GM19240 (cell line): ENCODE measurements around the gene TSTD1.
"Not testable (repeated sequence)": the region's sequence is repeated elsewhere in the genome, so short reads cannot be mapped to it uniquely, and the experiment has no call there.

ENCODE experiments used
- DNase-seq: peaks from one replicate; pipeline ENCODE4 v3.0.0; 2011; ENCODE audit warnings: low spot score; ENCODE audit not compliant: insufficient read length

Gene TSTD1

GRCh38 chr1:161037661-161038522 lies 872 bp downstream of the TSTD1 start:
- no peak for DNase-seq

- DNase-seq = no peak
Observed at GRCh38 chr1:161033751-161034150, 5.0 kb downstream of the TSTD1 start.

GRCh38 chr1:161032409-161032808 lies 6.4 kb downstream of the TSTD1 start:
- DNase-seq = no peak

GRCh38 chr1:161031874-161032273 lies 6.9 kb downstream of the TSTD1 start:
- DNase-seq = no peak

GRCh38 chr1:161029466-161029865 lies 9.3 kb downstream of the TSTD1 start:
- not testable (repeated sequence) for DNase-seq

- DNase-seq = not testable (repeated sequence)
Observed at GRCh38 chr1:161026954-161027353, 11.8 kb downstream of the TSTD1 start.

GRCh38 chr1:161022432-161022831 lies 16.3 kb downstream of the TSTD1 start:
- DNase-seq = not testable (repeated sequence)

GRCh38 chr1:161021970-161022353 lies 16.8 kb downstream of the TSTD1 start:
- no peak for DNase-seq

- peak; percentile 87 for DNase-seq
Observed at GRCh38 chr1:161021165-161021969, 17.4 kb downstream of the TSTD1 start.

- no peak for DNase-seq
Observed at GRCh38 chr1:161020509-161021164, 18.1 kb downstream of the TSTD1 start, which contains the start of gene F11R. Gene F11R (minus strand): TSS chr1:161021152. CDS start chr1:161021073, 79 bp downstream.

- DNase-seq = no peak
Observed at GRCh38 chr1:161019751-161020495, 18.8 kb downstream of the TSTD1 start.

GRCh38 chr1:161019111-161019660 lies 19.6 kb downstream of the TSTD1 start:
- DNase-seq = not testable (repeated sequence)

- DNase-seq = no peak
Observed at GRCh38 chr1:161018631-161018930, 20.2 kb downstream of the TSTD1 start.

- no peak for DNase-seq
Observed at GRCh38 chr1:161017756-161018630, 20.8 kb downstream of the TSTD1 start.

- DNase-seq = not testable (repeated sequence)
Observed at GRCh38 chr1:161017181-161017580, 21.6 kb downstream of the TSTD1 start.

- not testable (repeated sequence) for DNase-seq
Observed at GRCh38 chr1:161016683-161017082, 22.1 kb downstream of the TSTD1 start.

GRCh38 chr1:161013488-161014230 lies 25.1 kb downstream of the TSTD1 start:
- peak; percentile 84 for DNase-seq

GRCh38 chr1:161013131-161013487 lies 25.7 kb downstream of the TSTD1 start:
- DNase-seq = no peak

GRCh38 chr1:161012420-161012819 lies 26.3 kb downstream of the TSTD1 start:
- DNase-seq = no peak
